Right renal cortex interstitium (tissue), 3 donors: Measurements from ENCODE around the gene GLB1L2. TPM values are rescaled to one million over a fixed set of nuclear protein-coding genes. Genes with fewer than 3 reads are reported as not detected.

Experiments used
- DNase-seq, 3 donors: peaks; one replicate each; pipeline ENCODE4 v3.0.0-alpha.2; 2013; ENCODE audit warnings: low read depth in 3 of 3, low spot score in 2 of 3
- polyA plus RNA-seq, 3 donors: library from polyadenylated mRNA; unstranded; fragments of 120-200 nt; gene quantifications; one replicate each; pipeline ENCODE4 v1.2.1, GENCODE V29; 2013; ENCODE audit not compliant: insufficient read length in 3 of 3

GLB1L2 gene
- polyA plus RNA-seq, 3 donors = 22.4 to 23.5 (median 23.3) TPM

DNA sequence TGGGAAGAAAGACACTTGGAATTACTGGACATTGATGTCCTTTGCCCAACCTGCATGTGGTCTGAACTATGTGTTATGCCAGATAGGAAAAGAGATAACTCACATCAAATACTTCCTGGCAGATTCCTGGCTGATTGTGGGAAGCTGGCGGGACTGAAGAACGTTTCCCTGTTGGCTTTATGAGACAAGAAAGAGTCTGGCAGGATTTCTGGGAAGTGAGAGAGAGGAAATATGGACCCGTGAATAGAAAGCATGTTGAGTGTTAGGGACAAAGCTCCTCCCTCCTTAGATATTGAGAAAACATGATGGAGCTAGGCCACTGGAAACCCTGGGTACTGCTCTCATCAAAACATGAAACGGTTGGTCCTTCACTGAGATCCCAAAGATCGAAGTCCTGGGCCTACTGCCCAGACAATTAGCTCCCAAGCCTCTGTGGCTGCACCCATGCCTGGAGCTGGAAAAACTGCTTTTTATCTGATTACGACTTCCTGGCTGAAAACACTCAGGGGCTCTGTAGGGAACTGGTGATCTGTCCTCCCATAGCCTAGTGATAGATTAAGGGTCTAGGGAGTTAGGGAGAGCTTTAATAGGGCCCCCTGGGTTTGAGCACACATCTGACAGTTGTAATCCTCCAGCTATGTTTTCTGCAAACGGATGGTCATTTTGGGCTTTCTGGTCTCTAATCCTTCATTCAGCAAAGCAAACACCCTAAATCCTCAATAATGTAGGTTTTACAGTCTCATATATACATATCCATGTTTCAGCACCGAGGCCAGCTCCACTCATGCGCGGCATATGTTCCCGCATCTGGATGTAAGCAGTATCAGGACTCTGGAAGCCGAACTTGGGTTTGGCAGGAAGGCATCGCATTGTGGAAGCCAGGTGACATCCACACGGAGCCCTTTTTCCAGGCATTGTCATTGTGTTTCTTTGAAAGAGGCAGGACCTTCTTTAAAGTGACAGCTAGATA is 86.4 kb downstream of the GLB1L2 start:
- peak in 2 of 3 donors; percentile 29 to 52 for DNase-seq

DNA sequence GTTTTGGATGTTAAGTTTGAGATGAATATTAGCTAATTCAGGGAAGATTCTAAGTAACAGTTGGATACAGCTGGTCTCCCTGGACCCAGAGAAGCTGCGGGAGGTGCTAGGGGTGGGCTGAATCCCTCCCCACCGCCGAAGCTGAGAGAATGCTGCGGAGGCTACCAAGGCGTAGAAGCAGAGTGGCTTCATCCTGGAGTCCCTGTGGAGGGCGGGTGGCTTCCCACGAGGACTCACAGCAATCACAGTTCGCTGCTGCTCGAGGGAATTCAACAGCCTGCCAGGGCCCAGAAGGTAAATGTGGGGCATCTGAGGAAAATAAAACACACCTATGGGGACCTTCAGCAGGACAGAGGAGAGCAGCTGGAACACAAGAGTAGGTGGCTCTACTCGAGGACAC is 91.3 kb downstream of the GLB1L2 start:
- DNase-seq = no peak

DNA sequence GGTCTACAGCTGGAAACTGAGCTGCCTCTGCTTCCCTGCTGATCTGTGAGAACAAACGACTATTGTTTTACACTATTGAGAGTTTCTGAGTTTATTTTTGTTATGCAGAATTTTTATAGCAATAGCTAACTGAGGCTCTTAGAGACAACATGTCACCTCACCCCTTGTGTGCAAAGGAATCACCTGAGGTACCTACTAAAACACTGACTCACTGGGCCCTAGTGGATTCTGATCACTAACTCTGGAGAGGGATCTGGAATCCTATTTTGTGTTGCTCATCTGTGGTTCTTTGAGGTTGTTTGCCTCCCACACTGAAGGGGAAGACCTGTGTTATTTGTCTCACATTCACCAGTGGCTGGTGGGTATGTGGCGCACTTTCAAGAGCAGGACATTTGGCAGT is 93.6 kb downstream of the GLB1L2 start:
- DNase-seq = no peak

Other genes starting within 250 kb of the GLB1L2 start
- gene NCAPD3, start 108.0 kb upstream of the GLB1L2 start, polyA plus RNA-seq = 10 to 100 TPM; 27.3 to 28.5 (median 27.6) TPM
- 10 to 100 TPM; 44.4 to 47.8 (median 45.3) TPM for gene VPS26B, start 107.3 kb upstream of the GLB1L2 start, polyA plus RNA-seq
- 10 to 100 TPM; 81.3 to 91.4 (median 82.2) TPM for gene THYN1, start 78.6 kb upstream of the GLB1L2 start, polyA plus RNA-seq
- 10 to 100 TPM; 39.5 to 47.0 (median 41.1) TPM for gene ACAD8, start 78.4 kb upstream of the GLB1L2 start, polyA plus RNA-seq
- 1 to 10 TPM; 1.0 to 1.1 (median 1.1) TPM for gene GLB1L3, start 55.6 kb upstream of the GLB1L2 start, polyA plus RNA-seq
- gene B3GAT1, start 80.3 kb downstream of the GLB1L2 start, polyA plus RNA-seq = 1 to 10 TPM; 2.9 to 3.3 (median 3.3) TPM